Activated T-cell treated with anti-CD3 and anti-CD28 coated beads for 1 hour (primary cell): ENCODE results near the gene USP37.

Experiments
- DNase-seq: peaks from one replicate; pipeline ENCODE4 v3.0.0-alpha.2; 2020; ENCODE audit warnings: low read depth

USP37 gene

DNA sequence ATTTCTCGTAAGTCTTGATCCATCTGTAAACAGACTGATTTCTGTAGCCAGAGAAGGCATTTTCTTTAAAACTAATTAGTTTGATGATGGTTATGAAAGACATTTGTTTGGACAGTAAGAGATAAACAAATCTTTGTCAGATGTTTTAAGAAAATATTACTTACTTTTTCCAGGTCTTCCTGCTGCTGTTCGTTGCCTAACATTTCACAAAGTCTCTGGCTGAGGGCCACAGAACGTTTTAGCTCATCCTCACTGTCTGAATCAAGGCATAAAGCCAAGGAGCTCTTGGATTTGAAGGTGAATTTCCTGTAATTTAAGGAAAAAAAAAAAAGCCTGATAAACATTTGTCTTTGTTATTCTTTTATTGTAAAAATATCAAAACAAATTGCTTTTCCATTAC, 91.5 kb downstream of the USP37 start:
- no peak for DNase-seq

DNA sequence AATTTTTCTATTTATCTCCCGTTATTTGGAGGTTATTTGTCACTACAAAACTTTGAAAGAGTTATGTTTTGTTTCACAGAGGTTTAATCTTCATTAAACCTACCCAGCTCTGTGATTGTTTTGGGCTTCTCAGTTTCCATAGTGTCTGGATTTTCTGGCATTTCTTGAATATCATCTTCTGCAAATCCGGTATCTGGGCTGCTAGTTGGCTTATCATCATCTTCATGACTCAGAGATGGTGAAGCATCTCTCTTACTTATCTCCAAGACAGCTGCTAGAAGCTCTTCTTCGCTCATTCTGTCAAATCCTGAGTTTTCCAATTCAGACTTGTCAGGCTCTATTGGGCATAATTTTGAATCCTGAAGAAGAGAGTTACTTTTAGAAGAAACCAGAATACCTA, 93.6 kb downstream of the USP37 start:
- DNase-seq, result no peak

DNA sequence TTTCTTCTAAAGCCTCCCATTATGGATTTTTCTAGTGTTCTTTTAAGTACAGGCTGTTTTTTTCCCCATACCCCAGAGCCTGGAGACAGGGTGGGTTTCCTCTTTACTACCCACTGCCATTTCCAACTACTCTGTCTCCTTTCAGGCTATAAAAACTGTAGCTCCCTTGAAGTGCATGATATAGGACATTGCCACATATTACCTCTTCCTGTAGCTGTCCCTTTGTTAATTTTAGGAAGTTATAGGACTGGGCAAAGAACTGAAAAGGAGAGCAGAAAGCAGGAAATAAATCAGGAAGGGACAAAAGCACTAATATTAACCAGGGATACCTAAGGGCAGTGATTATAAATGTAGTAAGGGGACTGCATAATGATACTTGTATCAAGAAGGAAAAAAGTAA, 95.2 kb downstream of the USP37 start:
- no peak for DNase-seq

DNA sequence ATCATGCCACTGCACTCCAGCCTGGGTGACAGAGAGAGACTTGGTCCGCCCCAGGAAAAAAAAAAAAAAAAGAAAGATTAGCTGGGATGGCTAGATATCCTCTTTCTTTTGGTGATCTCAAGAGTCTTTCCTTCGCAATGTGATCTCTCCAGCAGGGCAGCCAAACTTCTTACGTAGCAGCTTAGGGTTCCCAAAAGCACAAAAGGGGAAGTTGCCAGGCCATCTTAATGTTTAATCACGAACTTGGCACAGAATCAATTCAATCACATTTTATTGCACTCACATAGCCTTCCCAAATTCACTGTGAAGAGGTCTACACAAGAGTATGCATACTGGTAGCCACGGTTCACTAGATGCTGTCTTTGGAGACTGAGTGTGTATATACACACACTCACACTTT, 96.2 kb downstream of the USP37 start:
- DNase-seq, result no peak

DNA sequence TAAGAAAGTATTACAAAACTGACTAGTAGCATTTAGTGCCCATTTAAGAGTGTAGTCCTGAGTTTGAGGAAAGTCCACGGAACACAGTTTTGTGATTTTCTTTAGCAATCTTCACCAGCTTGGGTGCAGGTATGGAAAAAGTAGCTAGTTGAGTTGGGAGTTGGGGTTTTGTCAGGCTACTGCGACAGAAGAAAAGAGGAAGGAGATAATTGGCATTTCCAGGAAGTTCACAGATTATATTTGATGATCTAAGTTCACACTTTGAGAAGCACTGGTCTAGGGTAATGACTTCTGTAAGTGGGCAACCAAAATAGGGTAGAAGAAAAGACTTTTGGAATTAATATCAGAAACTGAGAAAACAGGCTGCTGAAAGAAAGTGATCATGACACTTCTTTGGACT, 97.1 kb downstream of the USP37 start:
- no peak for DNase-seq

DNA sequence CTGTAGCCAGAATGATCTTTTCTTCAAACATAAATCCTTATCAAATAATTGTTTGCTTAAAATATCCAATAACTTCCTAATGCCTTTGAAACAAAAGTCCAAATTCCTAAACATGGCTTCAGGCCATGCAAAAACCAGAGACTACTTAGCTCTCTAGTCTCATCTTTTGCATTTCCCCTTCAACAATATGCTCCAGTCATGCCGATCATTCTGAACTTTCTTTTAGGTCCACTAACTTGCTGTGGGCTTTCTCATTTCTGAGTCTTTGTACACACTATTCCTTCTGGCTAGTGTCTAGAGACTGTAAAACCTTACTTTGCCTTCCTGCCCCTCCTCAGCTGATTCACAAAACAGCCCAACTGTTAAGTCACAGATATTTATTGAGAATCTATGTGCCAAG, 97.7 kb downstream of the USP37 start:
- no peak for DNase-seq

DNA sequence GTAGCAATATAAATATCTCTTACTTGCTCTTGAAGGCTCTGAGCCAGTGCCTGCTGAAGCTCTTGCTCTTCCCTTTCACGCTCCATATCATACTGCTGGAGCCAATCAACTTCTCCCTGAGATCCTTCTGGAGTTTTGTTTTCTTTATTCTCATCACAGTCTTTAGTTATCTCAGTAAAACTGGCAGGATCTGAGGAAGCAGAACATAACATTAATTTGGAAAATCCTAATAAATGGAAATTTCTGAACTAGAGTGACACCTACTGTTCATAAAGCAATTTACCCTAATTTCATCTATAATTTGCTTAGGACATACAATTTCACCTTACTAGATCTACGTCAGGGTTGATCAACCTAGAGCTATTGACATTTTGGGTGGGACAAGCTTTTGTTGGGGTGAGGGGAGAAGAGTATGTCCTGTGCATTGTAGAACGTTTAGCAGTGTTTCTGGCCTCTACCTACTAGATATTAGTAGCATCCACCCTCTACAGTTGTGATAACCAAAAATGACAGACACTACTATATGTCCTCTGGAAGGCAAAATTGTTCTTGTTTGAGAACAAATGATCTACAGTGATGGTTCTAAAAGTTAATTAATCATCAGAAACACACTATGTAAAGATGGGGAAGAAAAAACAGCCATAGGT, 102.0 kb downstream of the USP37 start:
- no peak for DNase-seq

DNA sequence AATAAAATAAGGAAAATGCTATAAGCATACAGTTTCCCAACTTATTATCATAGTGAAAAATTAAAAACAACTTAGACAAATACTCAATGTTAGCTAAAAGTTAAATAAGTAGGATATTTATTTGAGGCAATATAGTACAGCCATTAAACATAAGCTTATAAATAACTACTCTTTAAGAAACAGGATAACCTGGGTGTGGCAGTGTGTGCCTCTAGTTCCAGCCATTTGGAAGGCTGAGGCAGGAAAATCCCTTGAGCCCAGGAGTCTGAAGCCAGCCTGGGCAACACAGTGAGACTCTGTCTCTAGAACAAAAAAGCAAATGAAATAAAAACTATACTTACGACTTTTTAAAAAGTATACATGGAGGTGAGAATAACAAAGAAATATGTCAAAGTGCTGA, 109.6 kb downstream of the USP37 start:
- DNase-seq, result no peak

DNA sequence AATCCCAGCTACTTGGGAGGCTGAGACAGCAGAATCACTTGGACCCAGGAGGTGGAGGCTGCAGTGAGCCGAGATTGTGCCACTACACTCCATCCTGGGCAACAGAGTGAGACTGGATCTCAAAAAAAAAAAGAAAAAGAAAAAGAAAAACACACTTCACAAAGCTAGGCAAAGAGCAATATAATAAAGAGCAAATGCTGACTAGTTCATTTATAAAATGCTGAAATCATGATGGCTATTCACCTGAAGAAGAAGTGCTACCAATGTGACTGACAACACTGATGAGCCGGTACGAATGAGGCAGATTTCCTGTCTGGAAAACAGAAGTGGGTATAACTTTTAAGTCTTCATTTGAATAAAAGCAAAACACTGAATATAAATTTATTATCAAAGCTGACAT, 111.3 kb downstream of the USP37 start:
- DNase-seq, result no peak

DNA sequence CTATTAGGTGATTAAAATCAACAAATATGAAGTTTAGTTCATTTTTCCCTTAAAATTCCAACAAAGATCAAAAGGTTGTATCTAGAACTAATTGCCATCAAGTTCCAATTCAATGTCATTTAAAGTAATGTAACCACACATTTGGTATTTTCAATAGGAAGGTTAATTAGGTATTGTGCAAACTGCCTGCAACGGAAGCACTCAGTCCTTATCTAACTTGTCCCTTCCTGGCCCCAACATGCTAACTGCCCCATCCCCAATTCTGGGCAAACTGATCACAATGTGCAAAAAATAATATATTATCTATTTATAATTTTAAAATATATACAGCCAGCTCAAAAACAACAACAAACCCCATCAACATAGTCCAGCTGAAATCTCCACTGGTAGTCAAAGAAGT, 116.1 kb downstream of the USP37 start:
- DNase-seq, result no peak

DNA sequence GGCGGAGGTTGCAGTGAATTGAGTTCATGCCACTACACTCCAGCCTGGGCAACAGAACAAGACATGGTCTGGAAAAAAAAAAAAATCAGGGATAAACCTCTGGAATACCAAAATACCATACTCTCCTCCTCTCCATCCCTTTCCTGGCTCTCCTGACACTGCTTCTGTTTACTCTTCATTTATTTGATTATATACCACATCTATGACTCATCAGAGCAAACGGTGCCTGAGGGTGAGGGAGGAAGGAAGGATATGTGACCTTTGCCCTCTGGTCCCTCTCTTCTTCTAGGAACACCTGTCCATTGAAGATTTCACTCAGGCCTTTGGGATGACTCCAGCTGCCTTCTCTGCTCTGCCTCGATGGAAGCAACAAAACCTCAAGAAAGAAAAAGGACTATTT, 119.2 kb downstream of the USP37 start:
- DNase-seq, result no peak

DNA sequence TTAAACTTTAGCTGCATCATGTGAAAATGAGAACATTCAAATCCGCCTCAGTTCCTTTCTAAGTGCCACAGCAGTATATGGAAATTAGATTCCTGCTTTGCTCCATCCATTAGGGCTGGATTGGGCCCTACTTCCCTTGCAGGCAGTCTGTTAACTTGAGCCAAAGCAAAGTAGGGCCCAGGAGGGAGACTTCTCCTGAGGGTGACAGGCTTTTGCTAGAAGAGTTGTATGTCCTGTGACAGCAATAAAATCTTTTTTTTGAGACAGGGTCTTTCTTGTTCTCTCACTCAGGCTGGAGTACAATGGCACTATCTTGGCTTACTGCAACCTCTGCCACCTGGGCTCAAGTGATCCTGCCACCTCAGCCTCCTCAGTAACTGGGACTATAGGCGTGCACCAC, 121.1 kb downstream of the USP37 start:
- DNase-seq, result no peak

DNA sequence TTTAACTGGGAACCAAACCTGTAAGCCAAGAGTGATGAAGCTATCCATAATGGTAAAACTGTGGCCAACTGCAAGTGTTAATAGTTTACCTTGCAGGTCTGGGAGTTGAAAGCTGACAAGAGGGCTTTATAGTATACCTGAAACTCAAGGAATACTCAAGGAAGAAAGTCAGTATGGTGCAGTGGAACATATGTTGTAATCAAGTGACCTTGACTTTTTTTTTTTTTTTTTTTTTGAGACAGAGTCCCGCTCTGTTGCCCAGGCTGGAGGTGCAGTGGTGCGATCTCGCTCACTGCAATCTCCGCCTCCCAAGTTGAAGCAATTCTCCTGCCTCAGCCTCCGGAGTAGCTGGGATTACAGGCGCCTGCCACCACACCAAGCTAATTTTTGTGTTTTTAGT, 121.6 kb downstream of the USP37 start:
- DNase-seq, result no peak

DNA sequence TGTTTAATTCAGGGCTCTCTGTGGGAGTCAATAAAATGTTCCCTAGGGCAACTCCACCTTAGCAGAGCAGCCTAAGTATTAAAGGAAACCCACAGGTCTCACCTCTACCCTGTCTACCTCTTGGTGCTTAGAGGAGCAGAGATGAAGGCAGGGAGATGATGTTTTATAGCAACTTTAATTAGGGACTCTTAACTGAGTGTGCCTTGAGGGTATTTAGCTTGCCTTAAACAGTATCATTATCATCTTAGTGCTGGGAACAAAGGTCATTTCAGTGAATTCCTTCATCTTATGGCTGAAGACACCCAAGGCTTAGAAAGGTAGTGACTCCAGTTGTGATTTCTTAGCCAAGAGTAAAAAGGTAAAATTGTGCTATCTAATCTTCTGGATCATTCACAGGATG, 122.5 kb downstream of the USP37 start:
- DNase-seq, result no peak

DNA sequence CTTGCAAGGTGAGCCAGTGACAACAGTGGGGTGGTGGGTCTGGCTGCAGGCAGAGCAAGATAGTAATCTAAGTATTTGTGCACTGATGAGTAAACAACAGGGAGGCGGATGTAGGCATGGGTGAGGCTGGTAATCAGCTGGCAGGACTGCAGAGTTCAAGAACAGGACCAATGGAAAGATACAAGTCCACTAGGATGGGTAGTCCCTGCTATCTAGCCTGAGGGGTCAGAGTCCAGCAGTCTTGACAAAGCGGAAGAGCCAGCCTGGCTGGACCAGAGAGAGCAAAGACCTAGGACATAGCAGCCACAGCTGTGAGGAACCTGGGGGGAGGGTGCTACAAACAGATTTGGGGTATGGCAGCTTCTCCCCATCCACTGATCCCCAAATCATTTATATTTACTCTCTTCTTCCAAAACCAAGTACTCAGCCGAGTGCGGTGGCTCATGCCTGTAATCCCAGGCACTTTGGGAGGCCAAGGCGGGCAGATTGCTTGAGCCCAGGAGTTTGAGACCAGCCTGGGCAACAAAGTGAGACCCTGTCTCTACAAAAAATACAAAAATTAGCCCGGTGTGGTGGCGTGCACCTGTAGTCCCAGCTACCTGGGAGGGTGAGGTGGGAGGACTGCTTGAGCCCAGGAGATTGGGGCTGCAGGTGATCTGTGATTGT, 123.3 kb downstream of the USP37 start:
- no peak for DNase-seq

DNA sequence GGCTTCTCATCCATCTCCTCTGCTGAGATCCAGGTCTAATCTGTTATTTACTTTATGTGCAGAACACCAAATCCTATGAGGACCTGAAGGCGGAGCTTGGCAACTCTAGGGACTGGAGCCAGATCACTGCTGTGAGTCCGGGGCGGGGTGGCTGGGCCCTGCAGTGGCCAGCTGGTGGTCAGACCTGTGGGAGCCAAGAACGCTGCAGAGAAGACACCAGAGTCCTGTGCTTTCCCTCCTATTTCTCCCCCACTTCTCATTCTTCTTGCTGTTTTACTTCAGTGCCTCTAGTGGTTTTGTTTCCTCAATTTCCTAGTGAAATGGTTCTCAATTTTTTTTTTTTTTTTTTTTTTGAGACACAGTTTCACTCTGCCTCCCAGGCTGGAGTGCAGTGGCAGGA, 129.6 kb downstream of the USP37 start:
- no peak for DNase-seq

DNA sequence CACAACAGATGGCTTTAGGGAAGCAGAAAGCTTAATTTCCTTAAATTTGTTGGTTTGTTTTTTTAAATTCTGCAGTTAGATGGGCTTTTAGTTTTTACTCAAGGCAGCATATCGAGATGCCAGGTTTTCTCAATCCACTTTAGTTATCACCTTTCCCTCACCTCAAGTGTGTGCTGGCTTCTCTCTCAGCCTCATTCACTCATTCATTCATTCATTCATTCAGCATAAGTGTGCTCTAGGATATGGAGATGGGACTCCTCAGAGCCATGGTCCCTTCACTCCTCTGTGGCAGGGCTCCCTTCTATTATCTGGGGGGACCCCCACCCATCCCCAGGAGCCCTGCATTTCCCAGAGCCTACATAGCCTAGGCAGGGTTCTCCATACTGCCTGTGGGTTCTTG, 130.2 kb downstream of the USP37 start:
- DNase-seq, result no peak

DNA sequence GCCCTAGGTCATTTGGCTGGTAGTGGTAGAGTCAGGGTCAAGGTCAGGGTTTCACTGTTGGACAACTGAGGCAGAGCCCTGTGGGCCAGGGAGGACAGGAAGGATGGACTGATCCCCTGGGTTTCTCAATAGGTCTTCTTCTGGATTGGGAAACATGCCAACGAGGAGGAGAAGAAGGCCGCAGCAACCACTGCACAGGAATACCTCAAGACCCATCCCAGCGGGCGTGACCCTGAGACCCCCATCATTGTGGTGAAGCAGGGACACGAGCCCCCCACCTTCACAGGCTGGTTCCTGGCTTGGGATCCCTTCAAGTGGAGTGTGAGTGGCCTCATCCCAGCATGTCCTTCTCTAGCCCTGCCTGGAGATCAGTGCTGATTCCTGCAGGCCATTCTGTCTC, 131.2 kb downstream of the USP37 start:
- DNase-seq, result no peak

DNA sequence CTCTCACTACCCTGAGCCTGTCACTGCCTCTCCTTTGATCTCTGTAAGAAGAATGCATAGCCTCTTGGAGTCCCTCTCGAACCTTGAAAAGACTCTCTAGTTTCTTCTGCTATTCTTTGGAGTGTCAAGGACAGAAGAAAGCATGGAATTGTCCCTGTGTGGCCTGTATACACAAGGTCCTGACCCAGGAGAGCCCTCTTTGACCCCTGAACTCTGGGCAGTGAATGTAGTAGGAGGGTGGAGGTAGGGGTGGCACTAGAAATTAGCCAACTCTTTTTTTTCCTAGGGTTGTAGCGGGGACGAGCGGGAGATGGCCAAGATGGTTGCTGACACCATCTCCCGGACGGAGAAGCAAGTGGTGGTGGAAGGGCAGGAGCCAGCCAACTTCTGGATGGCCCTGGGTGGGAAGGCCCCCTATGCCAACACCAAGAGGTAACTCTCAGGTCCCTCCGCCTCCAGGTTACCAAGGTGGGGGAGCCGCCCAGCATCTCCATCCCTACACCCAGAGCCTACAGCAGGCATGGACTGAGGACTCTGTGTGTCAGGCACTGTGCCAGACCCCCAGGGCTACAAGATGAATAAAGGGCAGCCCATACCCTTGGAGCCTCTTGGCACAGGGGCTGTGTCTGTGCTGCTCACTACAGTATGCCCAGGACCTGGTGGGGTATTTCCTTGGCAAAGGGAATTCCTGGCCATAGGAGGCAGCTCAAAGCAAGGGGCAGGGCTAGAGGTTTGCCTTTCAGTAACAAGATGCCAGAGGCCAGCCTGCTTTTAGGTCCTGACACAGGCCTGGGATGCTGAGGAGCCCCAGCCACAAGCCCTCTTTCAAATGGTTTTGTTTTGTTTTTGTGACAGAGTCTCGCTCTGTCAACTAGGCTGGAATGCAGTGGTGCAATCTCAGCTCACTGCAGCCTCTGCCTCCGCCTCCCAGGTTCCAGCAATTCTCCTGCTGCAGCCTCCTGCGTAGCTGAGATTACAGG, 132.9 kb downstream of the USP37 start:
- DNase-seq, result no peak

DNA sequence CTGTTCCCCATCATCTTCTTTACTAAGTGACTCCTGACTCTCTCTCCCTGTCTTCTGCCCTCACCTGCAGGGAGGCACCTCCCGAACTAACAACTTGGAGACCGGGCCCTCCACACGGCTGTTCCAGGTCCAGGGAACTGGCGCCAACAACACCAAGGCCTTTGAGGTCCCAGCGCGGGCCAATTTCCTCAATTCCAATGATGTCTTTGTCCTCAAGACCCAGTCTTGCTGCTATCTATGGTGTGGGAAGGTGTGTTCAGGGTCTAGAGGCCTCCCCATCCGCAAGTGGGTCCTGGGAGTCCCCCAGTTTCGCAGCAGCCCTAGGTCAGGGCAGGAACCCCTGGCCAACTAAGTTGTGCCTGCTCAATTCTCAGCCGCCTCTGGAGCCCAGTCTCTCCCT, 133.7 kb downstream of the USP37 start:
- no peak for DNase-seq

DNA sequence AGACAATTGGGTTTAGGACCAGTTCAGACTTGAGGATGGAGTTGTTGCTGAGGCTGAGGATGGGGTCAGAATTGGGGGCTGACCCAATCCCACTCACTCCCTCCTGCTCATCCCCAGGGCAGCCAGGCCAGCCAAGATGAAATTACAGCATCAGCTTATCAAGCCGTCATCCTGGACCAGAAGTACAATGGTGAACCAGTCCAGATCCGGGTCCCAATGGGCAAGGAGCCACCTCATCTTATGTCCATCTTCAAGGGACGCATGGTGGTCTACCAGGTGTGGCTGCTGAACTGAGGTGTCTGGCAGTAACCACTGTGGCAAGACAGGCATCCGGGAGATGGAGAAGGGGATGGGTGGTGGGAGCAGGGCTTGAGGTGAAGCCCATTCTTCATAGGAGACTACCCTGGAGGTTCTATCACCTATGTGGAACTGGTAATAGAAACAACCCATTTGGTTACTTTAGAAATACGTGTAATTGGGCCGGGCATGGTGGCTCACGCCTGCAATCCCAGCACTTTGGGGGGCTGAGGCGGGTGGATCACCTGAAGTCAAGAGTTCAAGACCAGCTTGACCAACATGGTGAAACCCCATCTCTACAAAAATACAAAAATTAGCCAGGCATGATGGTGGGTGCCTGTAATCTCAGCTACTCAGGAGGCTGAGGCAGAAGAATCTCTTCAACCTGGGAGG, 135.3 kb downstream of the USP37 start:
- DNase-seq, result no peak

DNA sequence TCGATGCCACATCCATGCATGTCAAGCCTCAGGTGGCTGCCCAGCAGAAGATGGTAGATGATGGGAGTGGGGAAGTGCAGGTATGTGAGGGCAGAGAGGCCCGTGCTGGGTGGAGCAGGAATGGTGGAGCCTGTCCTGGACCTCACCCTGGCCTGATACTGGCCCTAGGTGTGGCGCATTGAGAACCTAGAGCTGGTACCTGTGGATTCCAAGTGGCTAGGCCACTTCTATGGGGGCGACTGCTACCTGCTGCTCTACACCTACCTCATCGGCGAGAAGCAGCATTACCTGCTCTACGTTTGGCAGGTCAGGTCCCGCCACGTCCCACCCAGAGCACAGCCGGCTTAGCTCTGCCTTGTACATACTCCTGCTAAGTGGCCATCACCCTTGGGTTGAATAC, 136.3 kb downstream of the USP37 start:
- no peak for DNase-seq

DNA sequence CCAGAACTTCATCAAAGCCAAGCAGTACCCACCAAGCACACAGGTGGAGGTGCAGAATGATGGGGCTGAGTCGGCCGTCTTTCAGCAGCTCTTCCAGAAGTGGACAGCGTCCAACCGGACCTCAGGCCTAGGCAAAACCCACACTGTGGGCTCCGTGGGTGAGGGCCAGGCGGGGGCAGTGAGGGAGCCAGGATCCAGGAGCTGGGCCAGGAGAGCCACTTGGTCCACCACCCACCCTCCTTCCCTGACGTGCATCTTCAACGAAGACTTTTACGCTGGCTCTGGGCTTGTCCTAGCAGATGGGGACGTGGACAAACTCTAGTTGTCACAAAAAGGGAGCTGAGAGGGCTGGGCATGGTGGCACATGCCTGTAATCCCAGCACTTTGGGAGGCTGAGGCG, 137.4 kb downstream of the USP37 start:
- DNase-seq, result no peak
